K562 (cell line): Measurements from ENCODE around the gene NDUFB8.

ENCODE experiments used
- CTCF ChIP-seq, 3 experiments: IDR thresholded peaks in 2 of 3; conservative IDR thresholded peaks in 1 of 3; 2 replicates each; pipeline ENCODE4 v1.5.1; 2011 to 2012; ENCODE audit warnings: low read length in 3 of 3, mild to moderate bottlenecking in 3 of 3, control low read depth in 2 of 3, improper control_type of control experiment in 1 of 3, inconsistent platforms in 1 of 3, low read depth in 1 of 3, mixed read lengths in 1 of 3, moderate library complexity in 1 of 3; ENCODE audit not compliant: insufficient read depth in 2 of 3
- MAFF ChIP-seq: IDR thresholded peaks from 2 replicates; pipeline ENCODE4 v1.6.1; 2012; ENCODE audit warnings: low read length, improper control_type of control experiment
- MYBL2 ChIP-seq, 2 experiments: fragments of 450-650 bp in 1 of 2; sonication (generic) in 1 of 2; formaldehyde crosslinking in 1 of 2; IDR thresholded peaks; 2 replicates each; pipeline versions ENCODE4 v1.6.1 to v1.8.1; 2017 to 2022; ENCODE audit warnings: borderline replicate concordance in 1 of 2, inconsistent platforms in 1 of 2, low read depth in 1 of 2, mild to moderate bottlenecking in 1 of 2, missing genetic modification reagents in 1 of 2, moderate library complexity in 1 of 2
- SMARCC2 ChIP-seq: fragments of 450-650 bp; IDR thresholded peaks from 2 replicates; pipeline ENCODE4 v1.6.1; 2017; ENCODE audit warnings: antibody characterized with exemption, moderate library complexity, mild to moderate bottlenecking, low read depth

GRCh38 chr10:100537475-100537874 lies 7.8 kb upstream of the NDUFB8 start:
- no peak for TF ChIP-seq CTCF (IDR thresholded peaks at IDR 0.05 in 2 of 3, conservative IDR thresholded peaks at IDR 0.05 in 1 of 3; ENCODE audit: insufficient read depth in 2 of 3, low read depth in 1 of 3, low read length in 3 of 3)
- TF ChIP-seq SMARCC2 = no peak
- no peak for TF ChIP-seq MYBL2 (IDR thresholded peaks at IDR 0.05; ENCODE audit: low read depth)
- no peak for TF ChIP-seq MYBL2 (CRISPR knock-in tag; IDR thresholded peaks at IDR 0.05; ENCODE audit: borderline replicate concordance)
- TF ChIP-seq MAFF = no peak
